CD8-positive, alpha-beta memory T cell (primary cell): ENCODE measurements around the gene CLMN. TPM values are rescaled to one million over a fixed set of nuclear protein-coding genes. Genes with fewer than 3 reads are reported as not detected.

Experiments used
- CTCF ChIA-PET: fragments of 350-600 bp; sonication (Branson Sonifier 250); formaldehyde crosslinking; loops from one replicate; lab custom pipeline; 2021; ENCODE audit warnings: antibody characterized with exemption; lab: Charles Lee
- POLR2A ChIA-PET: fragments of 350-600 bp; sonication (Branson Sonifier 250); formaldehyde crosslinking; loops from one replicate; lab custom pipeline; 2021; ENCODE audit warnings: antibody characterized with exemption; lab: Charles Lee
- DNase-seq, 5 donors: peaks; one replicate each; pipeline versions ENCODE4 v3.0.0 to v3.0.0-alpha.2; 2020 to 2022; ENCODE audit warnings: mixed read lengths in 1 of 5
- H3K27ac ChIP-seq: one replicate; pipeline ENCODE4 v1.7.0; 2013; ENCODE audit warnings: low read depth, mild to moderate bottlenecking, low read length, moderate library complexity
- H3K27me3 ChIP-seq: 2 replicates; pipeline ENCODE4 v1.7.0; 2013; ENCODE audit warnings: low read length, mild to moderate bottlenecking; ENCODE audit not compliant: insufficient read depth, poor library complexity, severe bottlenecking
- H3K36me3 ChIP-seq: 2 replicates; pipeline ENCODE4 v1.7.0; 2013; ENCODE audit warnings: mild to moderate bottlenecking, low read length, moderate library complexity; ENCODE audit not compliant: insufficient read depth
- H3K4me1 ChIP-seq: 2 replicates; pipeline ENCODE4 v1.7.0; 2013; ENCODE audit warnings: mild to moderate bottlenecking, low read length, moderate library complexity; ENCODE audit not compliant: insufficient read depth
- H3K4me3 ChIP-seq: 2 replicates; pipeline ENCODE4 v1.7.0; 2013; ENCODE audit warnings: mild to moderate bottlenecking, low read length
- H3K9me3 ChIP-seq: 2 replicates; pipeline ENCODE4 v1.7.0; 2013; ENCODE audit warnings: mild to moderate bottlenecking, low read length
- H3K27ac Mint-ChIP-seq, 8 donors: one replicate each; pipeline ENCODE4 v1.8.0; 2020 to 2021; ENCODE audit warnings: mixed read lengths in 8 of 8, mild to moderate bottlenecking in 6 of 8, inconsistent platforms in 3 of 8, moderate library complexity in 3 of 8
- H3K27me3 Mint-ChIP-seq, 2 donors: one replicate each; pipeline ENCODE4 v1.8.0; 2020 to 2021; ENCODE audit warnings: mixed read lengths in 2 of 2, mild to moderate bottlenecking in 1 of 2, moderate library complexity in 1 of 2
- H3K36me3 Mint-ChIP-seq, 3 donors: one replicate each; pipeline ENCODE4 v1.8.0; 2020 to 2021; ENCODE audit warnings: mixed read lengths in 3 of 3, inconsistent platforms in 1 of 3, mild to moderate bottlenecking in 1 of 3
- H3K4me1 Mint-ChIP-seq, 3 donors: one replicate each; pipeline ENCODE4 v1.8.0; 2020 to 2021; ENCODE audit warnings: mixed read lengths in 3 of 3, inconsistent platforms in 1 of 3, mild to moderate bottlenecking in 1 of 3
- H3K4me3 Mint-ChIP-seq, 7 donors: one replicate each; pipeline ENCODE4 v1.8.0; 2020 to 2021; ENCODE audit warnings: mixed read lengths in 7 of 7, mild to moderate bottlenecking in 6 of 7, moderate library complexity in 4 of 7, inconsistent platforms in 2 of 7
- H3K9me3 Mint-ChIP-seq, 5 donors: one replicate each; pipeline ENCODE4 v1.8.0; 2020 to 2022; ENCODE audit warnings: mixed read lengths in 5 of 5, mild to moderate bottlenecking in 3 of 5, moderate library complexity in 2 of 5, inconsistent platforms in 1 of 5
- polyA plus RNA-seq: library from polyadenylated mRNA; unstranded; fragments of 300-500 nt; fragmentation: Illumina TruSeq; gene quantifications from one replicate; pipeline ENCODE4 v1.2.3, GENCODE V29; 2021
- total RNA-seq, 2 experiments: library from RNA; stranded (reverse); gene quantifications; one replicate each; pipeline ENCODE4 v1.2.3, GENCODE V29; 2021

Gene CLMN
- total and polyA plus RNA-seq, 3 experiments from 2014 or later = 0.15 to 0.72 (median 0.29) TPM

DNA sequence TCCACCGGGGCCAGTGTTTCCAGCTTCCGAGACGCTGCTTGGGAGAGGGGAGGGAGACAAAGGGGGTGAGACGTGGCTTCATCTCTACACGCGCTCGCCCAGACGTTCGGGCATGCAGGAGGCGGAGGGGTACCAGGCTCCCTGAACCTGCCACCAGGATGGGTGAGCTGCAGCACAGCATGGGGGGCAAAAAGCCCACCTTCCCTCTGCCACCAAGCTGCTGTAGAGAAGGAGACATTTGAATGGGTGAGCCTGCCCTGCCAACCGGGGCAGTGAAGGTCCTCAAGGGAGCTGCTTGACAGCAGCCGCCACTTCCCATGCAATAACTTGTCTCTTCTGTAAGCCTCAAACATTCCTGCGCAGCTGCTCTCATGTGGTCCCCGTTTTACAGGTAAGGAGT is 83.9 kb downstream of the CLMN start:
- Mint-ChIP-seq H3K4me1 (no peaks in the 10 kb centered on the region), H3K4me3 (no peak overlapping the region), H3K9me3 (peaks cover 0 to 1% (median 0%) of the 10 kb centered on the region in 5 donors), H3K36me3 (no peaks in the 10 kb centered on the region), H3K27me3 (peaks cover 1 to 8% of the 10 kb centered on the region in 2 donors), H3K27ac (no peak overlapping the region)
- POLR2A ChIA-PET = no interaction called here
- no peak for DNase-seq
- Histone ChIP-seq H3K27me3 (no peaks in the 10 kb centered on the region), H3K36me3 (no peaks in the 10 kb centered on the region), H3K9me3 (no peaks in the 10 kb centered on the region), H3K4me1 (no peaks in the 10 kb centered on the region), H3K27ac (no peak overlapping the region), H3K4me3 (no peak overlapping the region)
- CTCF ChIA-PET = no interaction called here

DNA sequence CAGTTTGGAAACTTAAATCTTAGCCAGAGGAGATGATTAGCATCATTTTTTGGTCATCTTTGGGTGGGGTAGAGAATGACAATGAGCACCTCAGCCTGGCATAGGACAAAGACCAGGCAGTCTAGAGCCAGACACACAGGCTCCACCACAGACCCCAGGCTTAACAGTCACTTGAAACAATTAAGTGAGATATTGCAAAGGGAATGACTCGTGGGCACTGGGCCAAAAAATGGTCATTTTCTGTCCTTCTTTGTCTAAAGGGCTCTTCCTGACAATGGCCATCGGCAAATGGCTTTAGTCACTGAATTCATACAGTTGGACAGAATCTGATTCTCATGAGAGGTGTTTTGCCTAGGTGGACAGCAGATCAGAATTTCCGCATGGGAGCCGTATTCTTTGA is 84.4 kb downstream of the CLMN start:
- no peak for DNase-seq
- no peak overlapping the region for H3K4me3 Mint-ChIP-seq
- Histone ChIP-seq H3K4me1 (no peaks in the 10 kb centered on the region), H3K9me3 (no peaks in the 10 kb centered on the region), H3K4me3 (no peak overlapping the region), H3K27ac (no peak overlapping the region), H3K27me3 (no peaks in the 10 kb centered on the region), H3K36me3 (no peaks in the 10 kb centered on the region)
- H3K4me1 Mint-ChIP-seq = no peaks in the 10 kb centered on the region
- peaks cover 1 to 8% of the 10 kb centered on the region in 2 donors for H3K27me3 Mint-ChIP-seq
- ChIA-PET CTCF (no interaction called here), POLR2A (no interaction called here)
- peaks cover 0 to 1% (median 0%) of the 10 kb centered on the region in 5 donors for H3K9me3 Mint-ChIP-seq
- H3K27ac Mint-ChIP-seq = no peak overlapping the region
- no peaks in the 10 kb centered on the region for H3K36me3 Mint-ChIP-seq

DNA sequence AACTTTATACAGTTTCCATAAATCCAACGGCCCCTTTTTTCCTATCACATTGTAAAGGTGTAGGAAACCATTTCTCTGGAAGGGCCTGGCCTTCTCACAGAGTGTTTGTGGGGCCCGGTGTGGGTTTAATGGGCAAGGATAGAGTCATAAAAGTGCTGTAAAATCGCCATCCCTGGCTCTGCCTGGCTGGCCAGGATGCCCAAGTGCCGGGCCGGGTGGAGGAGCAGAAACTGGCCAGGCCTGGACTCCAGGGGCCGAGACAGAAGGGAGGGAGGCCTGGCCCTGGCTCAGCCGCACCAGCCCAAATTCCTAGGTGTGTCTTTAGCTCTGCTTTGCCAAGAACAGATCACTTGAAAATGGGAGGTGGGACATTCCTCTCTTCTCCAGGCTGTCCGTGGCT is 85.3 kb downstream of the CLMN start:
- peaks cover 0 to 1% (median 0%) of the 10 kb centered on the region in 5 donors for H3K9me3 Mint-ChIP-seq
- Histone ChIP-seq H3K36me3 (no peaks in the 10 kb centered on the region), H3K9me3 (no peaks in the 10 kb centered on the region), H3K4me3 (no peak overlapping the region), H3K4me1 (no peaks in the 10 kb centered on the region), H3K27ac (no peak overlapping the region), H3K27me3 (no peaks in the 10 kb centered on the region)
- CTCF ChIA-PET = no interaction called here
- no peaks in the 10 kb centered on the region for H3K4me1 Mint-ChIP-seq
- H3K36me3 Mint-ChIP-seq = no peaks in the 10 kb centered on the region
- no peak overlapping the region for H3K4me3 Mint-ChIP-seq
- DNase-seq = no peak
- H3K27me3 Mint-ChIP-seq = peaks cover 1 to 8% of the 10 kb centered on the region in 2 donors
- H3K27ac Mint-ChIP-seq = no peak overlapping the region
- POLR2A ChIA-PET = no interaction called here

DNA sequence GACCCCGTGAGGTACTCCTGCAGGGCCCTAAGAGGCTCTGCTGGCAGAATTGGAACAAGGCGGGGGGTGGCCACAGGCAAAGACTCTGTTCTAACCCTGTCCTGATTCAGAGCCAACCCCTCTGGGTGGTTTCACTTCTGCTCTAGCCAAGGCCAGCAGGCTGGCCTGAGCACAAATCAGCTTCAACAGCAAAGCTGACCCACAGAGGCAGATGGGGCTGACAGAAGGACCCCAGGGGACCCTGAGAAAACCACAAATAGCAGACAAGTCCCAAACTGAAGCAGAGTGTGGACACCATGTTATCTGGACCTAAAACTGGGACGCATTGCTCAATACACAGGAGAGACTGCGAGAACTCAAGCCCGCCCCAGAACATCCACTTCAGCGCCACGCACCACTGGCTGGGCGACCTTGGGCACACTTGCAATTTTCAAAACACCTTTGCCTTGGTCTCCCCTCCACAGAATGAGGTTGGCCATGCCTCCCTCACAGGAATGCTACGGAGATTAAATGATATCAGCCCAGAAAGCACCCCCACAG is 85.9 kb downstream of the CLMN start:
- no peaks in the 10 kb centered on the region for H3K36me3 Mint-ChIP-seq
- H3K27me3 Mint-ChIP-seq = peaks cover 1 to 12% of the 10 kb centered on the region in 2 donors
- no peak overlapping the region for H3K27ac ChIP-seq
- ChIA-PET CTCF (no interaction called here), POLR2A (no interaction called here)
- H3K9me3 ChIP-seq = no peaks in the 10 kb centered on the region
- H3K4me1 ChIP-seq = no peaks in the 10 kb centered on the region
- no peaks in the 10 kb centered on the region for H3K4me1 Mint-ChIP-seq
- no peaks in the 10 kb centered on the region for H3K27me3 ChIP-seq
- no peak overlapping the region for H3K4me3 Mint-ChIP-seq
- H3K27ac Mint-ChIP-seq = no peak overlapping the region
- H3K4me3 ChIP-seq = no peak overlapping the region
- no peak for DNase-seq
- H3K9me3 Mint-ChIP-seq = no peaks in the 10 kb centered on the region
- no peaks in the 10 kb centered on the region for H3K36me3 ChIP-seq

DNA sequence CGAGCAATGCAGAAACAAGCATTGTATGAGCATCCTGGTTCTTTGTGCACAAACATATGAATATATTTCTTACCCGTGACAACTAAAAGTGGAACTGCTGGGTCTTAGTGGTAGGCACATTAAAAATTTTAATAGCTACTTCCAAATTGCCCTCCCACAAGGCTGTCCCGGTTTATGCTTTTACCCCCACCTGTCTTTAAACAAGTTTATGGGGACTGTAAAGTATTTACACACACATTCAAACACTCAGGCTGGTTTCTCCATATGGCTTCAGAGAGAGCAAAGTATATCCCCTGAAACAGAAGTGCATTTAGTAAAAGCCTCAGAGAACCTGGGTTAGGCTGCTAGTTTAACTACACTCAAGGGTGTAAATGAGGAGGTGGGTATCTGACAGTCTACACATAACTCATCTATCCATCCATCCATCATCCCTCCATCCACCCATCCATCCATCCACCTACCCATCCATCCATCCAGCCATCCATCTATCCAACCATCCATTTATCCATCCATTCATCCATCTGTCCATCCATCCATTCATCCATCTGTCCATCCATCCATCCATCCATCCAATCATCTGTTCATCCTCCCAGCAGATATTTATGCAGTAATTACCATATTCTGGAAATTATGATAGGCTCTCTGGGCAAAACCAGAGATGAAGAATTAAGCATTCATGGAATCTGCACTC is 86.7 kb downstream of the CLMN start:
- Mint-ChIP-seq H3K4me1 (no peaks in the 10 kb centered on the region), H3K27ac (peak overlapping the region in 1 of 8 donors; percentile 1), H3K9me3 (no peaks in the 10 kb centered on the region), H3K27me3 (peaks cover 1 to 12% of the 10 kb centered on the region in 2 donors), H3K36me3 (no peaks in the 10 kb centered on the region), H3K4me3 (no peak overlapping the region)
- Histone ChIP-seq H3K36me3 (no peaks in the 10 kb centered on the region), H3K27ac (no peak overlapping the region), H3K4me1 (no peaks in the 10 kb centered on the region), H3K27me3 (no peaks in the 10 kb centered on the region), H3K4me3 (no peak overlapping the region), H3K9me3 (no peaks in the 10 kb centered on the region)
- ChIA-PET POLR2A (no interaction called here), CTCF (no interaction called here)
- DNase-seq = no peak

DNA sequence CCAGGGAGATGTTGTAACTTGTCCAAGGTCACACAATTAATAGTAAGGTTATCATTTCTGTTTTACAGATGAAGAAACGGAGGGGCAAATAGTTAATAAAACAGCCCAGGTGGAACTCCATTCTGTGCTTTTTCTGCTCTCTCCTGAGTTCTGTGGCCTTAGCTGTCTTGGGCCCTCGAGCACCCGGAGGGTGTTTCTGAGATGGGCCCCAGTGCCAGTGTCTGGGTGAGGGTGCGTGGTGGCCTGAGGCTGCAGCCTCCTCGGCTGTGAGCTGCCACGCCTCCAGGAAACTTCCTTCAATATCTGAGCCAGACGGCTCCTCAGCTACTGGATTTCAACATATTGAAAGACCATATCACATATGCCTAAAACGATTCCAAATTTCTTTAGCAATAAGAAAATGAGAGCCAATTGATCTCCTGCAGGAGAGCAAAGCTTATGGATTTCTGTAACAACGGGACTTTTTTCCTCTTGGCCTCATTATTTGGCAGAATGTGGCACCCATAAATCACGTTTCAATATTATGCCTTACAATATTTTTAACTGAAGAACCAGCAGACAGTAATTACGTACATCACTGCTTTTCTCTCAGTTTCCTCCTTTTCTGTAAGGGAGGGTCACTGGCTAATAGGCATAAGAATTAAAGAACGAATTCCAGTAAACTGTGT is 87.6 kb downstream of the CLMN start:
- CTCF ChIA-PET = no interaction called here
- H3K4me3 ChIP-seq = no peak overlapping the region

DNA sequence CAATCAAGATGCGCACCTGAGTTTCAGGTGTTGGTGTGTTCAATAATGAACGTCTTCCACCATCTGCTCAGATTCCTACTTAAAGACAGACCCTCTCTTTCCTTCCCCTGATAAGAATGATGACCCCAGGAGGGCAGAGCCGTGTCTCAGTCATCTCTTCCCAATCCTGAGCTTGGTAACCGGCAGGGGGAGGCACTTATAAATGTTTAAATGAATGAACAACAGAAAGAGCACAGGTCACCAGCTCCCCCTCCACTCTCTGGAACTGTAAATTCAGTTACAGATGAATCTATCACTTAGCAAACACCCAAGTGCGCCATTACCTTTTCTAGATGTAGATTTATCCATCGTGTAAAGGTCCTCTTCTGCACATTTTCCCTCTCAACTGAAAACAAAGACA is 90.0 kb downstream of the CLMN start:
- H3K4me3 ChIP-seq = no peak overlapping the region
- no peaks in the 10 kb centered on the region for H3K36me3 ChIP-seq
- peaks cover 0 to 11% of the 10 kb centered on the region in 2 donors for H3K27me3 Mint-ChIP-seq
- no peak for DNase-seq
- no peak overlapping the region for H3K27ac ChIP-seq
- POLR2A ChIA-PET = no interaction called here
- CTCF ChIA-PET = no interaction called here
- H3K9me3 Mint-ChIP-seq = no peaks in the 10 kb centered on the region
- no peaks in the 10 kb centered on the region for H3K4me1 Mint-ChIP-seq
- H3K4me3 Mint-ChIP-seq = no peak overlapping the region
- peaks cover 4% of the 10 kb centered on the region for H3K27me3 ChIP-seq
- H3K4me1 ChIP-seq = no peaks in the 10 kb centered on the region
- no peak overlapping the region for H3K27ac Mint-ChIP-seq
- H3K9me3 ChIP-seq = no peaks in the 10 kb centered on the region
- H3K36me3 Mint-ChIP-seq = no peaks in the 10 kb centered on the region

More for the DNA sequence above, 87.6 kb downstream of the CLMN start:
- no peaks in the 10 kb centered on the region for H3K36me3 Mint-ChIP-seq
- peaks cover 1 to 7% of the 10 kb centered on the region in 2 donors for H3K27me3 Mint-ChIP-seq
- Histone ChIP-seq H3K36me3 (no peaks in the 10 kb centered on the region), H3K27me3 (no peaks in the 10 kb centered on the region), H3K27ac (no peak overlapping the region), H3K4me1 (no peaks in the 10 kb centered on the region), H3K9me3 (no peaks in the 10 kb centered on the region)
- H3K9me3 Mint-ChIP-seq = no peaks in the 10 kb centered on the region
- no peaks in the 10 kb centered on the region for H3K4me1 Mint-ChIP-seq
- POLR2A ChIA-PET = no interaction called here
- H3K27ac Mint-ChIP-seq = peak overlapping the region in 1 of 8 donors; percentile 14
- no peak for DNase-seq
- no peak overlapping the region for H3K4me3 Mint-ChIP-seq

DNA sequence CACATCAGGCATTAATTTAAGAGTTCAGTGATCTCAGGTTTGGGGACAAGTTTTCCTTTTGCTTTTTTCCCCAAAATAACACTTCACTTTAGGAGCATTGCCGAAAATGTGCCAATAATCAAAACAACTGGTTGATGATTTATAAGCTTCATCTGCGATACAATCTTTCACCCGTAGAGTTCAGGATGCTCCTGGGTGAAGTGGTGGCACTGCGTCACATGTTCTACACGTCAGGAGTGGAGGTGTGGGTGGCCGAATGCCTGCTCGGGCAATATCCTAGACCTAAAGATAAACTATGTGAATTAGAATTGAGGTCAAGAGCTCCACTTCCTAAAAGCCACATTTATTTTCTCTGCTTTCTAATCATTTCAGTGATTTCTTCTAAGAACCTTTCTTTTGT is 91.5 kb downstream of the CLMN start:
- no peaks in the 10 kb centered on the region for H3K4me1 ChIP-seq
- no peaks in the 10 kb centered on the region for H3K4me1 Mint-ChIP-seq
- ChIA-PET CTCF (no interaction called here), POLR2A (no interaction called here)
- H3K27me3 ChIP-seq = peaks cover 4% of the 10 kb centered on the region
- no peak overlapping the region for H3K27ac Mint-ChIP-seq
- H3K27me3 Mint-ChIP-seq = peaks cover 0 to 11% of the 10 kb centered on the region in 2 donors
- H3K9me3 ChIP-seq = no peaks in the 10 kb centered on the region
- no peak overlapping the region for H3K4me3 Mint-ChIP-seq
- no peak overlapping the region for H3K27ac ChIP-seq
- DNase-seq = no peak
- H3K36me3 ChIP-seq = no peaks in the 10 kb centered on the region
- no peaks in the 10 kb centered on the region for H3K9me3 Mint-ChIP-seq
- H3K36me3 Mint-ChIP-seq = no peaks in the 10 kb centered on the region
- H3K4me3 ChIP-seq = no peak overlapping the region
